Measurements from ENCODE around the gene OPTC.

The OPTC gene

DNA sequence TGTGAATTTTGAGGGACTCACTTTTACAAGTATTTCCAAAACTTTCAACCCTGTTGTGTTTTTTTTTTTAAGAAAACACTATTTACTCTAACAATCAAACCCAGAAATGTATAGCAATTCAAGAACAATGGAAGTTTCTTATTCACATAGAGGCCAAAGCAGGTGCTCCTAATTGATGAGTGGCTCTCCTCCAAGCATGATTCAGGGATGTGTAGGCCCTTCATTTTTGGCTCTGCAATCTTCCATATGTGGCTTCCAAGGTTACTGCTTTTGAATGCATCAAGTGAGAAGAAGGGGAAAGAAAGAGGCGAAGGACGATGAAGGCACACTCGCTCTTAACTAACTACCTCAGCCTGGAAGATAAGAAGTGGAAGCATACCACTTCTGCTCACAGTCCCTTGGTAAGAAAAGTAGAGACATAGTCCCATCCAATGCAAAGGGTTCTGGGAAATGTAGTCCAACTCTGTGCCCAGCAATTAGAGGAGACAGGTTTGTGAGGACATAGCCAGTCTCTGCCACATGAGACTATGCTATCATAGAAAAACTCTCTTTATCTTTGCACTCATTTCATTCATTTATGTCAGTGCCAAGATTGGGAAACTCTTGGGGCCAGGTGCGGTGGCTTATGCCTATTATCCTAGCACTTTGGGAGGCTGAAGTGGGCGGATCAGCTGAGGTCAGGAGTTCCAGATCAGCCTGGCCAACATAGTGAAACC lies 46.0 kb downstream of the OPTC start:
- no peak for DNase-seq

DNA sequence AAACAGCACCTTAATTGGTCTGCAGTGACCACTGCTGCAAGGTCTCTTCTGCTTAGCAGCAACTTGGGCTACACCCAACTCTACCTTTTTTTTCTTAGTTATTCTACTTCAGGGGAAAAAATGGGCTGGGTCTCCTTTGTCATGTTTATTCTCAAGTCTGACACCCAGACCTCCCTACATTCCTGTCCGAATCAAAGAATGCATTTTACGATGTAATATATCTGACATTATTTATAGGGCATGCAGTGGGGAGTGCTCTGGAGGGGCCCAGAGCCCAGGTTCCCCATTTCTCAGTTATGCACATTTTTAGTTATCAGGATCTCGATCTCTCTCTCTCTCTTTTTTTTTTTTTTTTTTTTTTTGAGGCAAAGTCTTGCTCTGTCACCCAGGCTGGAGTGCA lies 50.5 kb downstream of the OPTC start:
- DNase-seq, result no peak

DNA sequence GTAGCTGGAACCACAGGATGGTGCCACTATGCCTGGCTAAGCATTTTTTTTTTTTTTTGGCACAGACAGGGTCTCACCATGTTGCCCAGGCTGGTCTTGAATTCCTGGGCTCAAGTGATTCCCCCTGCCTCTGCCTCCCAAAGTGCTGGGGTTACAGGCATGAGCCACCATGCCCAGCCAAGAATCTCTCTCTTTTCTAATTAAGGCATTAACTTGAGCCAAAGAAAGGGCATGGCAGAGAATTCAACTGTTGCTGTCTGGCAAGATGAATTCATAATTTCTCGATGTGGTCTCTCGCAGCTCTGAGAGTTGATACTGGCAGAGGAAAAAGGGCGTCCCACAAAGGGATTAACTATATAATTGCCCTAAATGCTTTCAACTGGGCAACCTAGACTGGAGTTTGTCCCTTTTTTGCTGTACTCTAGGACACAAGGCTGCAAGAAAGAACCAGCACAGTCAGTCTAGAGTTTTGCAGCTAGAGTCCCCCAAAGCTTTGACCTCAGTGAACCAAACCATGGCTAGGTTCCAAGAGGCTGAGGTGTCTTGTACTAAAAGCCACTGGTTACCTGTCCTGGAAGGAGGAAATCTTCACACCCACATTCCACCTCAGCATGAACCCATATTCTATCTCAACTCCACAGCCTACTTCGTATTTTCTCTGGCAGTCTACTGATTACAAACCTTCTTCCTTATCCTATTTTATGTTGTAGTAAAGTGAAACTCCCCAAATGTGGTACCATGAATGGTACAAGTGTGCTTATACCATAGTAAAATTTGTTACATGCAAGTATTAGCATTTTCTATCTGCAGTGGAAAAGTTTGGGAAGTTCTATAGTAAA lies 51.2 kb downstream of the OPTC start:
- DNase-seq, result no peak

DNA sequence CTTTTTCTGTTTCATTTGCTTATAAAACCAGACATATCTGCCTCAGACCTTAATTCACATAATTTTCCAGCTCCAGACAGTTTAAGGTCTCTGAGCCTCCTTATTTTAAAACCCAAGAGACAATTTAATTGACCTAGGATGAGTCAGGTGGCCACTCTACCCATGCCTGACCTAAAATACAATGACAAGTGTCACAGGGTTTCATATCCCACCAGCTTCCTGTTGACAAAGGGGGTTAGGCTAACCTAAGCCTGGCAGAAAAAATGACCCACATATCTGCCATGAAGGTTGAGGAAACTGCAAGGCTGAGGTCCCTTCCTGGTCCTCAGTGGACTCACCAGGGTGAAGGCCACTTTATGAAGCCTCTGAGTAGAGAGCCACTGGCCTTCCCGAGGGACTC lies 52.3 kb downstream of the OPTC start:
- no peak for DNase-seq

DNA sequence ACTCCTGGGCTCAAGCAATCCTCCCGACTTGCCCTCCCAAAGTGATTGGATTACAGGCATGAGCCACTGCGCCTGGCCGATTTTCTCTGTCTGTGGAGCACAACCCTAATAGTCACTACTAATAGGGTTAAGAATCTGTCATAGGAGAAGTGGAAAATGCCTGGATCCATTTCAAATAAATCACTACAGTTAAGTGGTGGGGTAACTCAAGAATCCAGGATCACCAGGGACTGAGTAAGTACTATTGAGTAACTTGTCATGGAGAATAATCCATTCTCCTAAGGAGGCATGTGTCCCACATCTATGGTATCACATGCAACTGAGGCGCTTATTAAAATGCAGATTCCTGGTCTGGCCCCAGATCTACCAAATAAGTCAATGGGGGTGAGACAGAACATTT lies 53.2 kb downstream of the OPTC start:
- DNase-seq, result no peak

DNA sequence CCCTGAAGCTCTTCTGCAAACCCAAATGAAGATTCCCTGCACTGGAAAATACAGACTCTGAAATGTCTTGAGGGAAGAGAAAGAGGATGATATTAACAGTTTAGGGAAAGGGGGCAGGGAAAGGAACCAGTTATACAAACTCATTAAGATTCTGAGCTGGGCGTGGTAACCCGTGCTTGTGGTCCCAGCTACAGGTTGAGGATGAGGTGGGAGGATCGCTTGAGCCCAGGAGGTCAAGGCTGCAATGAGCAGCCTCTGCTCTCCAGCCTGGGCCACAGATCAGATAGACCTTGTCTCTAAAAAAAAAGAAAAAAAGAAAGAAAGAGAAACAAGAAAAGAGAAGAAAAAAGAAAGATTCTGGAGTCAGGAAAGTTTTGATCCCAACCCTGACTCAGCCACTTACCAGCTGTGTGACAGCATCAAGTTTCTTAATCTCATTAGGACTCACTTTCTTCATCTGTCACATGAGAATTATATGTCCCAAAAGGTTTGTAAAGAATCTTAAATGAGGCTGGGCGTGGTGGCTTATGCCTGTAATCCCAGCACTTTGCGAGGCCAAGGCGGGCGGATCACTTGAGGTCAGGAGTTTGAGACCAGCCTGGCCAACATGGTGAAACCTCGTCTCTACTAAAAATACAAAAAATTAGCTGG lies 53.9 kb downstream of the OPTC start:
- no peak for DNase-seq

DNA sequence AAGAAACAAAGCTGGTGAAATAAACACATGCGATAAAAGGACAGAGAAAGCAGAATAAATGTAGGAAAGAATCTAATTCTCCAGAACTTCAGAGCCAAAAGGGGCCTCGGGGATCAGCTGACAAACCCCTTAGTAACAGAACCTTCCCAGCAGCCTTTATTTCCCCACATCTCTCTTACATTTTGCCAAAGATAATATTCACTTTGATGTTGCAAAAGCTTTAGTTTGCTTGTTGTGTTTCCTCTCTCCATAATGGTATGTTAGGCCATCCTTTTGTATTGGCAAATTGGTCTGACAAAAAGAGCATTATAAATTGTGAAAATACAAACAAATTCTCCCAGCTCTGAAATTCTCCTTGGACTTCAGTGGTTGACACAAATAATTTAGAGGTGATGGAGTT lies 54.9 kb downstream of the OPTC start:
- DNase-seq, result no peak

DNA sequence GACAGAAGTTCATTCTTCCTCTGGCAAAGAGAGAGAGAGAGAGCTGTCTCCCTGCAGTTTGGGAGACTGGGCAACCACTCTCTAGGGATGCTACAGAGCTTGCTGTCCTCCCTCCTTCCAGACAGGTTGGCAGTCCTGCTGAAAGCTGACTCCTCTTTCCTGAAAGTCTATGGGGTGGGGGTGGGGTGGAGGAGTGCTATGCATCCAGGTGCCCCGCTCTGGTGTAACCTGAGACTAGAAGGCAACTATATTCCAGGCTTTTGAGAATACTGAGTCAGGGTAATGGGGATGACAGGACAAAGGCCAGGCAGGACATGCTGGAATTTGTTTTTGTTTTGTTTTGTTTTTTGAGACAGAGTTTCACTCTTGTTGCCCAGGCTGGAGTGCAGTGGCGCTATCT lies 55.4 kb downstream of the OPTC start:
- DNase-seq, result no peak

DNA sequence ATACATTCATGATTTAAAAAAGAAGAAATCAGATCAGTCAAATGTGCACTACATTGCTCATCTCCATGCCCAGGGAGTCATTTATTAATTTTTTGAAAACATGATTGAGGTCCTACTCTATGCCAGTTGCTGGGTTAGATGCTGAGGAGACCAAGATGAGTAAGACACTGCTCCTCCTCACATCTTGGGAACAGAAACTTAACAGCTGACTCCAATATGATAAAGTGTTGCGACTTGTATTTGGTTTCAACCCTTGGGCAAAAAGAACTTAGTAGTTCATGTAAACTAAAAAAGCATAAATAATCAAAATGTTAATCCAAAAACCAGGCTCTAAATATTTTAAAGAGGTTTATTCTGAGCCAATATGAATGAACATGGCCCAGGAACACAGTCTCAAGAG lies 56.9 kb downstream of the OPTC start:
- no peak for DNase-seq

DNA sequence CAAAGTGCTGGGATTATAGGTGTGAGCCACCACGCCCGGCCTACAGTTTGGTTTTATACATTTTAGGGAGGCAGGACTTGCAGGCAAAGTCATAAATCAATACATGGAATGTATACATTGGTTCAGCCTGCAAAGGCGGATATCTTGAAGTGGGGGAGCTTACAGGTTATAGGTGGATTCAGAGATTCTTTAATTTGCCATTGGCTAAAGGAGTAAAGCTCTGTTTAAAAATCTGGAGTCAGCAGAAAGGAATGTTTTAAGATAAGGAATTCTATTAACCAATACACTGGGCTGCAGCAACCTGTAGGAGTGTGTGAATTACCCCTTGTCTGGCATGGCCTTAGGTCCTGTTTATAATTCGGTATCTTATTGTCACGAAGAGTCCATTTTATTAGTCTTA lies 57.6 kb downstream of the OPTC start:
- peak; percentile 53 for DNase-seq

DNA sequence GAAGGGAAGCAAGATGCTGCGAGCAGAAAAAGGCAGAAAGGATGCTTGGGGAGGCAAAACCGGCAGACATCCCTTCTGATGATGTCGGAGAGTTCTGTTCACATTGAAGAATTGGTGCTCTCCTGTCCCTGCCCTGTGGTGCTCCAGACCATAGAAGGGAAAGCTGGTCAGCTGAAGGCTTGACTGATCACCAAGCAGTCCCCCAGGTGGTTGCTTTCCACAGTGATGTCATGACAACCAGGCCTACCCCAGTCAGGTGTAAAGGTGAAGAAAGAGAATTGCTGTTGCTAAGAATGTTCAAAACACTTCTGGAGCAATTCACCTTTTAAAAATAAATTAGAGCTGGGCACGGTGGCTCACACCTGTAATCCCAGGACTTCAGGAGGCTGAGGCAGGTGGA lies 59.5 kb downstream of the OPTC start:
- DNase-seq, result peak; percentile 12

DNA sequence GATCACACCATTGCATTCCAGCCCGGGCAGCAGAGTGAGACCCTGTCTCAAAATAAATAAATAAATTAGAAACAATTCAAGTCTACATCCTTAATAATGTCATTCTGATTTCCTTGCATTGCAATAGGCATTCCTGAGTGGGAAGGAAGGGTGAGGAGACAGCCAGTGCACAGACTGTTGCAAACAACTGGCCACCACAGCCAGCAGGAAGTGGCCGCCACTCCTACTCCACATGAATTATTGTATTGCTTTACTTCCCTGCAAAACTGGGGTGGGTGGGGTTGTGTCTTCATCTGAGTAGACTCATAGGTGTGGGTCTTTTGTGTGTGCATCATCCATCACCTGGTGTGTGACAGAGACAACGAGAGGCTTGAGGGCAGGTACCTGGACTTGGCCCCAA lies 60.1 kb downstream of the OPTC start:
- DNase-seq, result no peak

DNA sequence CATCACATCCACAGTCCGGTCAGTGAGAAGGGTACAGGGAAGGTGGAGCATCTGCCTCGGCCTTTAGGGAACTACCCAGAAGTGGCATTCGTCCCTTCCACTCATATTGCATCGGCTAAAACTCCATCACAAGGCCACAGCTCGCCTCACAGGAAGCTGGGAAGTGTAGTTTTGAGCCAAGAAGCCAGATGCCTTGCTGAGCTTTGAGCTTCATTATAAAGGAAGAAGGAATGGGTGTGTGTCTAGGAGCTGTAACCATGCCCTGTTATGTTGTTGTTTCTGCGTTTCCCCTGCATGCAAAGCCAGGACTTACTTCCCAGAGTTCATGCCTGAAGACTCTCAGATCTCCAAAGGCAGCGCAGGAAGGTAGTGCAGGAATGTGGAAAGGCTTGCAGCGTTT lies 61.1 kb downstream of the OPTC start:
- no peak for DNase-seq

DNA sequence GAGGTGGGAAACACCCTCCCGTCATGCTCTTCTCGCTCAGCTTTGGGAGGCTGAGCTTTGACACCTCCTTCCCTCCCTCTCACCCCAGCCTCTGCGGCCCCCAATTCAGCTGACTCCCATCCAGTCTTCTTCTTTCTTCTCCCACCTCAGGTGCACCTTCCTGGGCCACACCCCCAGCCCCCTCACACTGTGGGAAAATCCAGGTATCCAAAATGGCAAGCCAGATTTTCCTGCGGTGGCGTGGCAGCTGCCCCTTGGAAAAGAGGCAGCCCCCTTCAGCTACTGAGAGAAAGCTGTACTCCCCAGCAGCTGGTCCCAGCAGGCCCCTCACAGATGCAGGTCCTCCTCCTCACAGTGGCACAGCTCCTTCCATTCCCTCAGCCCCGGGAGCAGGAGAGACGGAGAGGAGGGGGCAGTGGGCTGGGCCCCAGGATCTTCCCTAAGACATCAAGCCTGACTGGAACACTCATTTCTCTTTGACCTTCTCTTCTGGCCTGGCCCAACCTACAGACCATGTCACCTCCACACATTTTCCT lies 61.6 kb downstream of the OPTC start:
- DNase-seq, result no peak

DNA sequence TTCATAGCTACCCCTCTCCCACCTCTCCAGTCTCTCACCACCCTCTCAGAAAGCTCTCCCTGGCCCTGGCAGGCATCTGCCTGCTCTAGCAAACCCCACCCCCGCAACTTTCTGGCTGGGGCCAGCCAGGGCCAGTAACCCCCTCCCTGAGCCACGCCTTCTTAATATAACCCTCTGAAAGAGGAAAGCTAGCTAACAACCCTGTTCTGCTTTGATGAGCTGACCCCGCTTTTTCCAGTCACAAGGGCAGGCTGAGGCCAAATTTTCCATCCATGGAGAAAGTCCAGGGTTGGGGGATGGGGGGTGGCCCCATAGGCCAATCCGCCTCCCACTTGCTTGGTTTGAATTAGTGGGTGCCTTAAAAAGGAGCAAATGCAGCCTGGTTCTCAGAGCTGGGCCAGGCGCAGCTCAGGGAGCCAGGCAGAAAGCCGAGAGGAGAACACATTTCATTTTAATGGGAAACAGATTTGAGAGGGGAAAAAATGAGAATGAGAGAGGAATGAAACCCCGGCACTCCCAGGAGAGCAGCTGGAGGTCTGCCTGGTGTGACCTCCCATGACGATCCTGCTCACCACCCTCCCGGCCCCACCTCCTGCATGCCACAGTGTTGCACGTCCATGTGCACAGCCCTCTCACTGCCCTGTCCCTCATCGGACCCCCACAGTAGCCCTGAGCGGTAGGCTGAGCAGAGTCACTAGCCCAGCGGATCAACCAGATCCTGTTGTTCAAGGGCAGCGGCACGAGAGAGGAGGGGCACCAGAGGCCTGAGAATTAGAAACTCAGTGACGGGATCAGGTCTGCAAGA lies 62.3 kb downstream of the OPTC start:
- peak; percentile 52 for DNase-seq

DNA sequence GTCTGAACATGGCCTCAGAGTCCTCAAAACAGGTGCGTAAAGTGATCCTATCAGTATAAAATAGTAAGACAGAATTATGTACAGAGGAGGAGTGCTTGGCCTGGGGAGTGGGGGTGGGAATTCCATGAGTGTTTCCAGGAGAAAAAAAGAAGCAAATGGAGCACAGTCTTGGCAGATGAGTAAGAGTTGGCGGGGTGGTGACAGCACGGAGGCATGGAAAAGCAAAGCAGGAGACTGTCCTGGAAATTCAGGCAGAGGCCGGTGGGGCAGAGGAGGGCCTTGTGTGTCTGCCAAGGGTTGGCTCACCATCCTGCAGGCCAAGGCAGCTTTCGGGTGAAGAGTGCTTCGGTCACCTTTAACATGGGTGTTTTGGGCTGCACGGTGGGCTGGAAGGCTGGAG lies 63.4 kb downstream of the OPTC start:
- DNase-seq, result peak; percentile 91

DNA sequence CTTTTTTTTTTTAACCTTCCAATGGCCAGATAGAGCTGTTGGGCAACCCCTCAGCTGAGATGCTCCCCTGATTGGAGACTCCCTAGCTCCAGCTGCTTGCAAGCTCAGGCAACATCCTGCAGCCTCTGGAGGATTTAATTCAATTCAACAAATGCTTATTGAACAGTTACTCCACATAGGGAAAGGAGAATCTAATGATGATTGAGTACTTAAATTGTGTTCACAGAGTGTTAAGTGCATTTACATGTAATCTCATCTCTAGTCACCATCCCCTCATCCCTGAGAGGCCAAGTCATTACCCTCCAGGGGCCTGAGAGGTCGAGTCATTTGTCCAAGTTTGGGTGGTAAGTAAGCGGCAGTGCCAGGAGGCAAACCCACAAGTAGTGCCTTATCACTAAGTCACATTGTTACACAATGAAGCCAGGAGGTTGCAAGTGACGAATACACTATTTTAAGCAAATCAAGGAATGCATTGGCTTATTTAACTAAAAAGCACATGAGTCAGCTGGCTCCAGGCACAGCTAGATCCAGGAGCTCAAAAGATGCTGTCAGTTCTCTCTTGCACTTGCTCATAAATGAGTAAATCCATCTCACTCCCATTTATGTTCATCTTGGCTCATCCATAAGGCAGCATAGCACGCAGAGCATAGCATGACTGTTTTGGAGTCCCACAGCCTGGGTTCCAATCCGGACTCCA lies 64.3 kb downstream of the OPTC start:
- DNase-seq, result peak; percentile 85
